Smooth muscle cell (in vitro differentiated cells): ENCODE data around the gene MREG. TPM values are rescaled to one million over a fixed set of nuclear protein-coding genes. Genes with fewer than 3 reads are reported as not detected.

ENCODE experiments used
- DNase-seq: peaks from one replicate; lab custom pipeline; 2025; ENCODE audit not compliant: unreplicated experiment; lab: John Stamatoyannopoulos, UW
- H2AFZ ChIP-seq: fragments of 200-600 bp; sonication (generic); 2 replicates; pipeline ENCODE4 v1.6.0; 2016; ENCODE audit warnings: antibody characterized with exemption, low read depth, mild to moderate bottlenecking
- H3F3A ChIP-seq: fragments of 200-600 bp; sonication (generic); 2 replicates; pipeline ENCODE4 v1.6.0; 2017; ENCODE audit warnings: antibody characterized with exemption, low read depth
- H3K27ac ChIP-seq: fragments of 200-600 bp; sonication (generic); 2 replicates; pipeline ENCODE4 v1.5.1; 2016; ENCODE audit warnings: low read depth, mild to moderate bottlenecking
- H3K27me3 ChIP-seq: fragments of 200-600 bp; sonication (generic); 2 replicates; pipeline ENCODE4 v1.6.1; 2016; ENCODE audit warnings: low read depth, mild to moderate bottlenecking
- H3K36me3 ChIP-seq: fragments of 200-600 bp; sonication (generic); 2 replicates; pipeline ENCODE4 v1.5.1; 2016; ENCODE audit warnings: low read depth
- H3K4me1 ChIP-seq: fragments of 200-600 bp; sonication (generic); 2 replicates; pipeline ENCODE4 v1.5.1; 2016; ENCODE audit warnings: low read depth
- H3K4me2 ChIP-seq: fragments of 200-600 bp; sonication (generic); 2 replicates; pipeline ENCODE4 v1.6.0; 2016; ENCODE audit warnings: mild to moderate bottlenecking
- H3K4me3 ChIP-seq: fragments of 200-600 bp; sonication (generic); 2 replicates; pipeline ENCODE4 v1.5.1; 2016; ENCODE audit warnings: mild to moderate bottlenecking
- H3K79me2 ChIP-seq: fragments of 200-600 bp; sonication (generic); 2 replicates; pipeline ENCODE4 v1.6.0; 2016; ENCODE audit warnings: low read depth, mild to moderate bottlenecking
- H3K9ac ChIP-seq: fragments of 200-600 bp; sonication (generic); 2 replicates; pipeline ENCODE4 v1.6.0; 2016; ENCODE audit warnings: low read depth
- H3K9me3 ChIP-seq: fragments of 200-600 bp; sonication (generic); replicated peaks from 2 replicates; pipeline ENCODE4 v1.5.1; 2016; ENCODE audit warnings: low read depth
- H4K20me1 ChIP-seq: fragments of 200-600 bp; sonication (generic); 2 replicates; pipeline ENCODE4 v1.6.0; 2016; ENCODE audit warnings: low read depth
- CTCF ChIP-seq: fragments of 200-600 bp; sonication (generic); IDR thresholded peaks from 2 replicates; pipeline ENCODE4 v1.5.1; 2017; ENCODE audit warnings: borderline replicate concordance, mild to moderate bottlenecking, antibody characterized with exemption; ENCODE audit not compliant: insufficient read depth, poor library complexity, severe bottlenecking
- WGBS: methylation state at CpG from one replicate; pipeline ENCODE4 v1.1.7; 2016; ENCODE audit warnings: low lambda C conversion rate; 5-methylcytosine and 5-hydroxymethylcytosine counted together
- polyA plus RNA-seq: library from polyadenylated mRNA; unstranded; fragments of >200 nt; fragmentation: Nextera tagmentation; extraction: Ambion mirVana; gene quantifications from 2 replicates; pipeline ENCODE4 v1.2.1, GENCODE V29; 2016
- total RNA-seq: library from RNA; depleted of rRNA; stranded (reverse); fragments of >200 nt; gene quantifications from 2 replicates; pipeline ENCODE4 v1.2.3, GENCODE V29; 2014

The MREG gene
- total and polyA plus RNA-seq, 2 experiments from 2014 or later, result 2.3 to 5.5 TPM

GRCh38 chr2:216024779-216025336 is 11.5 kb upstream of the MREG start:
- no peak overlapping the region for H3K27ac ChIP-seq
- H3K9ac ChIP-seq, result no peak overlapping the region
- no peak for TF ChIP-seq CTCF
- no peak for DNase-seq
- WGBS, result 94% methylated on average over 7 of the region's 7 CpGs
- no peaks in the 10 kb centered on the region for H3K9me3 ChIP-seq
- no peak overlapping the region for H3K4me3 ChIP-seq
- H3K27me3 ChIP-seq, result no peaks in the 10 kb centered on the region
- no peaks in the 10 kb centered on the region for H4K20me1 ChIP-seq
- H3K4me2 ChIP-seq, result no peak overlapping the region
- no peak overlapping the region for H2AFZ ChIP-seq
- no peaks in the 10 kb centered on the region for H3K79me2 ChIP-seq
- H3K36me3 ChIP-seq, result no peaks in the 10 kb centered on the region
- no peaks in the 10 kb centered on the region for H3F3A ChIP-seq
- no peaks in the 10 kb centered on the region for H3K4me1 ChIP-seq

GRCh38 chr2:216023055-216023648 is 9.8 kb upstream of the MREG start:
- 36% methylated on average over 3 of the region's 3 CpGs for WGBS
- no peaks in the 10 kb centered on the region for H3K4me1 ChIP-seq
- no peak overlapping the region for H3K9ac ChIP-seq
- no peak for DNase-seq
- peak; percentile 60 for TF ChIP-seq CTCF
- H3K9me3 ChIP-seq, result no peaks in the 10 kb centered on the region
- no peak overlapping the region for H2AFZ ChIP-seq
- H3K27ac ChIP-seq, result no peak overlapping the region
- no peaks in the 10 kb centered on the region for H3F3A ChIP-seq
- no peaks in the 10 kb centered on the region for H3K36me3 ChIP-seq
- H4K20me1 ChIP-seq, result no peaks in the 10 kb centered on the region
- H3K27me3 ChIP-seq, result no peaks in the 10 kb centered on the region
- no peaks in the 10 kb centered on the region for H3K79me2 ChIP-seq
- no peak overlapping the region for H3K4me3 ChIP-seq
- no peak overlapping the region for H3K4me2 ChIP-seq

GRCh38 chr2:216021768-216022565 is 8.6 kb upstream of the MREG start:
- Histone ChIP-seq H3K79me2 (no peaks in the 10 kb centered on the region), H3K4me2 (no peak overlapping the region), H2AFZ (no peak overlapping the region), H3K9ac (no peak overlapping the region), H3K4me1 (no peaks in the 10 kb centered on the region), H3K4me3 (no peak overlapping the region), H3K36me3 (no peaks in the 10 kb centered on the region), H3K27ac (no peak overlapping the region), H3K9me3 (no peaks in the 10 kb centered on the region), H3K27me3 (no peaks in the 10 kb centered on the region), H4K20me1 (no peaks in the 10 kb centered on the region), H3F3A (no peaks in the 10 kb centered on the region)
- TF ChIP-seq CTCF, result no peak
- 86% methylated on average over 7 of the region's 7 CpGs for WGBS
- no peak for DNase-seq
